T47D (cell line): ENCODE measurements around the gene PIN4.
"Not testable (repeated sequence)": the region's sequence is repeated elsewhere in the genome, so short reads cannot be mapped to it uniquely, and the experiment has no call there.

Experiments
- DNase-seq, 2 experiments: peaks; one replicate each; pipeline versions ENCODE4 v3.0.0 to v3.0.0-alpha.2; 2011 to 2012; ENCODE audit warnings: low read depth in 1 of 2, low spot score in 1 of 2
- JUND ChIP-seq: IDR thresholded peaks from 2 replicates; pipeline ENCODE4 v1.6.1; 2012; ENCODE audit warnings: low read depth
- in situ Hi-C: cut with HindIII; loops from 2 replicates; pipeline ENCODE4 v1.10.0; 2016; ENCODE audit warnings: low sequenced_read_pairs, low pct_unique_long_range_greater_than_20kb

PIN4 gene

GRCh38 chrX:72158773-72159172, 22.8 kb upstream of the PIN4 start:
- DNase-seq = no peak
- in situ Hi-C loops = no loop called here
- no peak for TF ChIP-seq JUND

- no peak for TF ChIP-seq JUND
- no peak for DNase-seq
- in situ Hi-C loops = no loop called here
Observed at GRCh38 chrX:72159769-72160168, 21.8 kb upstream of the PIN4 start.

DNA sequence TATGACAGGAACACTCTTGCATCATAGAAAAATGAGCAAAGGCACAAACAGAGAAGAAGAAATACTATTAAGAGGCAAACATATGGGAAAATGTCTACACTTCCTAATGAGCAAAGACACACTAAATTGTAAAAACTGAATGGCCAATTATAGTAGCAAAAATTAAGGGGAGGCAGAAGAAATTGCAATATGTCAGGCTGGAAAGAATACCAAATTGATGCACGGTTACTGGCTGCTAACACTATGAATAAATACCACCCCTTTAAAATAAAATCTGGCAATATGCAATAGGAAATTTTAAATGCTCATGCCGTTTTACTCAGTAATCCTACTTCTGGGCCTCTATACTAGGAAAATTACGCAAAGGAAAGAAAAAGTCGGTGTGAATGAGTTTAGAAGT, 16.0 kb upstream of the PIN4 start:
- no peak for TF ChIP-seq JUND
- in situ Hi-C loops = no loop called here
- no peak for DNase-seq

- in situ Hi-C loops = no loop called here
- no peak for DNase-seq
- no peak for TF ChIP-seq JUND
Observed at GRCh38 chrX:72169008-72169728, 12.4 kb upstream of the PIN4 start.

GRCh38 chrX:72176289-72176688, 5.3 kb upstream of the PIN4 start:
- in situ Hi-C loops, DNase-seq: not testable (repeated sequence)

GRCh38 chrX:72176981-72177380, 4.6 kb upstream of the PIN4 start:
- DNase-seq = no peak
- TF ChIP-seq JUND = no peak
- in situ Hi-C loops = no loop called here

DNA sequence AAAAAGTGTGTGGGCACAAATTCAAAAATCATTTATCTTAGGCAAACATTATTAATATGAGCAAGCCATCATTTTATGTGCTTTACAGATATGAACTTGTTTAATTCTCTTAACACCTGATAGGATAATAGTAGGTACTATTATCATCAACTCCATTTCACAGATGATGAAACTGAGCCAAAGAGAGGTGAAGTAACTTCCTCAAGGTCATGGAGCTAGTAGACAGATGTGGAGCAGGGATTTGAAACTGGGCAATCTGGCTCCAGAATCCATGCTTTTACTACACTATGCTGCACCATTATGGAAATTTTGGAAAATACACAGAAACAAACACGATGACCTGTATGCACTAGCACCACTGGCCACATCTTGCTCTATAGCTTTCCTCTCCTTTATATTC, 1.0 kb upstream of the PIN4 start:
- no peak for TF ChIP-seq JUND
- DNase-seq = no peak
- in situ Hi-C loops = no loop called here

DNA sequence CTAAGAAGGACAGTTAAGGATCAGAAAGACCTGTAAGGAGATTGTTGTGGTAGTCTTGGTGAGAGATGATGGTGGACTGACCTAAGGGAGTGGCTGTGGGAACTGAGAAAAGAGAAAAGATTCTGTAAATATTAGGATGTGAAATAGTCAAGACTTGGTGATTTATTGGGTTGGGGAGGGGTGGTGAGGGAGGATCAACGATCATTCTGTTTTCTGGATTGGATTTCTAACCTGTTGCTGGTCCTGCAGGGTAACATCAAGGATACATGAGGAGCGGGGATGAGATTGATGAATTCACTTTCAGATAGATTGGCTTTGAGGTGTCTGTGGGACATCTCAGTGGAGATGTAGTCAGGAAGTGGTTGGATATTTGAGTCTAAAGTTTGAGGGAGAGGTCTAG, 1.4 kb downstream of the PIN4 start:
- in situ Hi-C loops = no loop called here
- DNase-seq = no peak
- TF ChIP-seq JUND = no peak

GRCh38 chrX:72201836-72202536, 20.4 kb downstream of the PIN4 start:
- DNase-seq = no peak
- in situ Hi-C loops = no loop called here
- TF ChIP-seq JUND = no peak

- no peak for TF ChIP-seq JUND
- in situ Hi-C loops = no loop called here
- no peak for DNase-seq
Observed at GRCh38 chrX:72202792-72203401, 21.3 kb downstream of the PIN4 start.

GRCh38 chrX:72203421-72203820, 21.9 kb downstream of the PIN4 start:
- DNase-seq = no peak
- in situ Hi-C loops = no loop called here
- TF ChIP-seq JUND = no peak

DNA sequence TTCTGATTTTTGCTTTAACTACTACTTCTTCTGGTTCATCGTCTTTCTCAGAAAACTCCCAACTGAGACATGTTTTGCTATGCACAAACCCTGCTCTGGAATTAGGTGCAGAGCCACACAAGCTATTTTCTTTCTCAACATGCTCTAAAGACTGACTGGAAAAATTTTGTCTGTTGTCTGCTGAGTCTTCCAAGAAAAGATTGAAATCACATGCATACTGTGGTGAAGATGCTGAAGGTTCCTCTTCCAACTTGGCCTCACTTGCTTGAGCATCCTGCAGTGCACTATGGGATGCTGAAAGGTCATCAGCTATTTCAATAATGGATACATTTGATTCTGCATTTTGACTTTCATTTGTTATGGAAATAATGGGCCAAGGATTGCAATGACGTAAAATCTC, 24.1 kb downstream of the PIN4 start:
- in situ Hi-C loops = no loop called here
- no peak for DNase-seq
- no peak for TF ChIP-seq JUND

DNA sequence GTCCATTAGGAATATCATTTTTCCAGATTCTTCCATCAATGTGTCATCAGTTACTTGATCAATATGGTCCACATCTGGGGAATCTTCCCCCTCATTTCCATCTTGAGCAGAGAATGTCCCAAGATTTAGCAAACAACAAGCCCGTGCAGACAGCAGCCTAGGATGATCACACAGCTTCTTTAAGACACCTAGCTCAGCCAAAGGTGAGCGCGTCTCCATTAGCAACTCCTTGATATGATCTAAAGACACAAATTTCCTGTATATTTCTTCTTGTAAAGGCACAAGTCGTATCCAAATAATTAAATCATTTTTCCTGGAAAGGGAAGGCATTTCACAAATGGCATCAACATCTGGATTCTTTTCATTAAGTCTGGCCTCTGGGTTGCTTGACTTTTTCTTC, 25.8 kb downstream of the PIN4 start:
- in situ Hi-C loops = no loop called here
- no peak for TF ChIP-seq JUND
- no peak for DNase-seq
